NK-92 (cell line): ENCODE results near the gene TLDC2.

Experiments used
- DNase-seq: peaks from one replicate; lab custom pipeline; 2025; ENCODE audit not compliant: unreplicated experiment; lab: John Stamatoyannopoulos, UW

TLDC2 gene

GRCh38 chr20:36941401-36941835, 65.5 kb downstream of the TLDC2 start:
- no peak for DNase-seq
